Suprapubic skin (tissue), 4 donors: ENCODE data around the gene TRAF3IP1.

ENCODE experiments used
- CTCF ChIP-seq, 2 donors: fragments of 200-600 bp in 1 of 2; fragments of 450-650 bp in 1 of 2; sonication (generic) in 1 of 2; IDR thresholded peaks; one replicate each; pipeline ENCODE4 v1.5.1; 2016 to 2019; ENCODE audit warnings: antibody characterized with exemption in 2 of 2, mild to moderate bottlenecking in 1 of 2, moderate library complexity in 1 of 2
- EP300 ChIP-seq: sonication (generic); formaldehyde crosslinking; IDR thresholded peaks from one replicate; pipeline ENCODE4 v1.6.1; 2017; ENCODE audit warnings: antibody characterized with exemption
- POLR2A ChIP-seq, 2 donors: fragments of 450-650 bp; IDR thresholded peaks; one replicate each; pipeline ENCODE4 v1.6.1; 2017; ENCODE audit warnings: antibody characterized with exemption in 2 of 2, mild to moderate bottlenecking in 2 of 2, moderate library complexity in 2 of 2
- POLR2AphosphoS5 ChIP-seq, 3 donors: sonication (generic); formaldehyde crosslinking; IDR thresholded peaks; one replicate each; pipeline ENCODE4 v1.6.1; 2017; ENCODE audit warnings: antibody characterized with exemption in 3 of 3

DNA sequence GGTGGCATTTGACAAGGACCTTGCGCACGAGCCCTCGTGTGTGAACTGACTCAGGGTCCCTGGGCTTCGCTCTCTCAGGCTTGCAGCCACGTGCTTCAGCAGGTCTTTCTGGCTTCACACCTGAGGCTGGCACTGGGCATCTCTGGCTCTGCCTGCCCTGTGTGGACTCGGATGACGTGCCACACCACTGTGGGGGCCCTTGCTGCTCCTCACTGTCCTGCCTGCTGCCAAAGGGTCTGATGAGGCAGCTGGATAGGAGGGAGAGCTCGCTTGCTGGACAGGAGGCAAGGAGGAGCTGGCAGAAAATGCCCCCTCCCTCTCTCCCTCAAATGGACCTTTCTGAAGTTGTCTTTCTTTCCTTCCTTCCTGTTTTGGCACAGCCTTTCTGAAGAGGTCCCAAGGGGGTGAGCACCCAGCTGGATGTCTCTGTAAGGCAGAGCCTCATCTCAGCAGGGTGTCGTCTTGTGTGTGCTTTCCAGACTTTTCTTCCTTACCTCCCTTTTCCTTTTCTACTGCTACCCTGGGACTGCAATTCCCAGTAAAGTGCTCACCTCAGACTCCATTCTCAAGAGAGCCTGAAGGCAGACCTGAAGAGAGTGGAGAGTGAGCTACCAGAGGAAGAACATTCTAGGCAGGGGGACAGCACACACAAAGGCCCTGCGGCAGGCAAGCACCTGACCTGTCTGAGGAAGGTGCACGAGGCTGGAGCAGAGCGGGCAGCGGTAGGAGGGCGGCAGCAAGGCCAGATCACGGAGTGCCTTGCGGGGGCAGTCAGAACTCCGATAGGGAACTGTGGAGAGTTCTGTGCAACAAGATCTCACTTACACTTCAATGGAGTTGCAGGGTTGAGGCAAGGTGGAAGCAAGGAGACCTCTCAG is 37.2 kb upstream of the TRAF3IP1 start:
- TF ChIP-seq CTCF (IDR thresholded peaks at IDR 0.05) (no peak), POLR2AphosphoS5 (IDR thresholded peaks at IDR 0.05) (no peak), POLR2A (IDR thresholded peaks at IDR 0.05) (no peak), EP300 (no peak)
